GM21786 (cell line): Measurements from ENCODE around the gene GALNTL6.
"Not testable (repeated sequence)": the region's sequence is repeated elsewhere in the genome, so short reads cannot be mapped to it uniquely, and the experiment has no call there.

Experiments used
- ATAC-seq: cut with Tn5 transposase; IDR thresholded peaks from one replicate; pipeline ENCODE4 v1.9.1; 2021; ENCODE audit not compliant: unreplicated experiment

GALNTL6 gene

DNA sequence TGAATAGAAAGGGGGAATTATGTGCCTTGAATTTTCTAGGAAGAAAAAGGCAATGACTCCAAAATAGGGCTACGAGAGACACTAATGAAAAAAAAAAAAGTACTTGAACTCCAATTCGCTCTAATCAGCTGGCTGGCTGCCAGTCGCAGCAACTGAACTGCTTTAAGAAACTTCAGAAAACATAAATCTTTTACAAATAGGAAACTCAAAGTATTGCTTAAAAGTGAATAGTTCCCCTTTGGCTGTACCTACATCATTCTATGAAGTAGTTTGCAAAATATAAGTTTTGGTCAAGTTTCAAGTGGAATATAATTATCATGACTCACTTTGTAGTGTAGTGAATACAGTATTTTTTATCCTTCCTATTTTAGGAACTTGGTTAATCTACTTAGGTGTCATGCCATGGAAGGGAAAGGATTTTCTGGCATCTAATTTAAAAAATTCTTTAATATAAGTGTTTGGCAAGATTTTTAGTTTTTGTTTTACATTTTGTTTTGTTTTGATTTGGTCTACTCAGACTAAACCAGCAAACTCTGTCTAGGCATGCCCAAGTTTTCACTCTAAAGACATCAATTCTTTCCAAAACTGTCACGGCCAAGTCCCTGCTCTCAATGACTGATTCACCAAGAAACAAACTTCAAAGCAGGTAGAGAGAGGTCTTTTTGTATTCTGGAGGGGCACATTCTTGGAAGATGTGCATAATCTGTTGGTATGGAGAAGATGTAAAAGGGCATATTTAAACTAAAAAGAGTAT, 973.0 kb downstream of the GALNTL6 start:
- no peak for ATAC-seq

- peak; percentile 46 for ATAC-seq
Measured at GRCh38 chr4:172787111-172787510, 973.9 kb downstream of the GALNTL6 start.

DNA sequence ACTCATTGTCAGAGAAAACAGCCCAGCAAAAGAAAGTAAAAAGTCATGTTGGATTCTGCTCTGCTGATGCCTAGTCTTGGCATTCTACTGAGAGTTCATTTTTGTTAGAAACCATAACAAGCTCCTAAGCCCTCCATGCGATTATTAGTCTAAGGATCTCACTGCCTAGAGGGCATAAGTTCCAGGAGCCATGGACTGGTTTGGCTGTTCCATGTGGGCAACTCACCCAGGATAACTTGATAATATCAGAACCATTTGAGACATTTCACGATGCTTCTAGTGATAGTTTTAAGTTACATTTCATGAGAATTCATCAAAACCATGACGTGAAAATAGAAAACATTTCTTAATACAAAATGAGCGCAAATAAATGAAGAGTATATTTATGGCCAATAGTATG, 978.6 kb downstream of the GALNTL6 start:
- no peak for ATAC-seq

DNA sequence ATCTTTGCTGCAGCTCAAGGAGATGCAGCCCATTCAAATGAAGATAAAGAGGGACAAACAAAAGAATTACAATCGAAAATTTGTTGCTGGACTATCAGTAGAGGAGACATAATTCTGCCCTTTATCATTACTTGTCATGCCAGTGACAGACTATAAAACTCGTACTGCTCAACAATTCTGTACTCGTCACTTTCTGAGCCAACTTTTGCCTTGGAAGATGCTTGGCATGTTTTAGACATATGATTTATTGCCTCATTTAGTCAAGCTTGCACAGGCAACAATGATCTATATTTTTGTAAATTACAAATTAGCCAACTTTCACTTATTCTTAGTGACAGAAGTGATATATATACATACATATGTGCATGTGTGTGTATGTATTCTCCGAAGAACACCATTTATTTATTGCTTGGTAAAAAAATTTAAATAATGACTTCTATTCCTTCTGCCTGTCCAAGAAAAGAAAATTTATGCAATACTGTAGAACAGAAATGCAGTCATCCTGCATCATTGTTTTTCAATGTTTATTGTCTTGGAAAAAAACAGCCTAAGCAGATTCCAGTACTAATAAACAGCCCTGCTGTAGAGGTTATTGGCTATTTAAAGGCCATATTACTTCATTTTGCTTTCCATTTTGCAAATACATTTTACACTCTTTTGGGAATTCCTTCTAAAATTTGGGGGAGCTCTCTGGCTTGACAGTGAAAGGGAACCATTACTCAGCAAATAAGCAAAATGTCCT, 980.5 kb downstream of the GALNTL6 start:
- ATAC-seq, result no peak

DNA sequence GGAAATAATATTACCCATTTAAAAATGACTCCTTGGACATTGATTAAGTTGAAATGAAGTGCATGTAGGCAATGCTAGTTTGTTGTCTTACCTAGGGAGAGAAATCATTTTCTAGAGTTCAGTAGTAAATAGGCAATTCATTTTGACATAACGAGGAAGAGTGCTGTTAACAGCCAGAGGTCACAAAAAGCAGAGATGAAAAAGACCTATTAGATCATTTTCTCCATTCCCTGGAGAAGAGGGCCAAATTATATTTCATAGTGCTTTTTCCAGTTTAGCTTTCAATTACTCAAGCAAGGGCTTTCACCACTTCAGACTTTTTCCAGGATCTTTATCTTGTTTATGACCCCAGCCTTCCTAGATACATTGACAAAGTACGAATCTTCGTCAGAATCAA, 981.1 kb downstream of the GALNTL6 start:
- ATAC-seq, result no peak

- ATAC-seq, result not testable (repeated sequence)
Measured at GRCh38 chr4:172797281-172797680, 984.1 kb downstream of the GALNTL6 start.

- ATAC-seq, result no peak
Measured at GRCh38 chr4:172802032-172802431, 988.8 kb downstream of the GALNTL6 start.

GRCh38 chr4:172806841-172807240, 993.6 kb downstream of the GALNTL6 start:
- no peak for ATAC-seq

- no peak for ATAC-seq
Measured at GRCh38 chr4:172808196-172808595, 995.0 kb downstream of the GALNTL6 start.

DNA sequence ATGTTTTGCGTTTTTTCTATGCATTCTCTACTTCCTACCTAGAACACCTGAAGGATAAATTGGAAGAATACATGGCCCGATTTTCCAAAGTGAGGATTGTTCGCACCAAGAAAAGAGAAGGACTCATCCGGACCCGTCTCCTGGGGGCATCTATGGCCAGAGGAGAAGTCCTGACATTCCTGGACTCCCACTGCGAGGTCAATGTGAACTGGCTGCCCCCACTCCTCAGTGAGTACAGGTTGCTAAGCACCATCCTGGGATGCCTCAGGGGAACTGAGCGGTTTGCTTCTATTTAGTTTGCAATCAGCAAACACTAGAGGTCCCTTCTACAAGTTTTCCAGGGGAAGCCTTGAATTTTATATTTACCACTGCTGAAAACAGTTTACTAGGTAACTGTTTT, 996.1 kb downstream of the GALNTL6 start:
- ATAC-seq, result no peak

- peak; percentile 82 for ATAC-seq
Measured at GRCh38 chr4:172813359-172813923, 1000.2 kb downstream of the GALNTL6 start.

GRCh38 chr4:172815499-172816164, 1002.4 kb downstream of the GALNTL6 start:
- ATAC-seq, result peak; percentile 24

DNA sequence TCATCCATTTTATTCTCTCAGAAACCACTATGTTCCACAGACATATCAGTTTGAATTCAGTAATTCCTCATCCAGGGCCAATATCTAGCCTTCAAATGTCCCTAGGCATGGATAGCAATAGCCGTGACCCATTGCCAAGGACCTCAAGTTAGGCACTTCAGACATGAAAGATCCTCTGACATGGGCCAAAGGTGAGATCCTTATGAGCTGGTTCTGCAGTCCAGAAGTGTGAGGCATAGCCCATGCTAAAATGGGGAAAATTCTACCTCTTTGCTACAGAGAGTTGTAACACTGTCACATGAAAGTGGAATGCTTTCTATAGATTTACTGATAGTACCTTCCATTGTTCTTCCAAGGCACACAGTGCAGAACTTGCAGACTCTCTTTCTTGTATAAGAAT, 1005.7 kb downstream of the GALNTL6 start:
- no peak for ATAC-seq

DNA sequence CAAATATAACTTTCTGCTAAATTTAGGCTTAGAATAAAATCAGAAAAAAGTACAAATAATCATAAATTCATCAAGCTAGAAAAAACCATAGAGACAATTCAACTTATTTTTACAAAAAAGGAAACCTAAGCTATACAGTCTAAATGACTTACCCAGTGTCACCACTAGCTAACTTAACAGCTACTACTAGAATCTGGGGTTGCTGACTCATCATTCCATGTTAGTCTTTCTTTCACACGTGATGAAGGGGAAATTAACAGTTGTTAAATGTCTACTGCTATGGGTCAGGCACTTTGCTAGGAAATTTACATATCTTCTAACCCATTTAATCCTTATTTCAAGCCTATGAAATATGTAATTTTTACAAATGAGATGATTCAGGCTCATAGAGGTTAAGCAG, 1006.1 kb downstream of the GALNTL6 start:
- ATAC-seq, result no peak

DNA sequence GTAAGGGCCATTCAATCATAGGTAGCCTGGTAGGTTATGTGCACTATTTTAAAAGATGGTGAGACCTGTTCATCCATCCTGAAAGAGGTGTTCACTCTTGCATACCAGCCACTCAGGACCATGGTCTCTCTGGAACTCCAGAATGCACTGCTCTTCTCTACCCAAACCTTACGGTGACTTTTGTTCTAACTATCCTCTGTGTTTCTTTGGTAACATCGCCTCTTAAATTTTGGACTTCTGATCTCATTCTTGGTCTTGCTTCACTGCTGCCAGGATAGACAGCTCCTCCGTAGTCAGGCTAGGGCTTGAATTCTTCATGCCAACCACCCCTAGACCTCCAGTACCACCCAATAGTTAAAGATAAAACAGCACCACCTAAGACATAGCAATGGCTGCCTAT, 1009.1 kb downstream of the GALNTL6 start:
- ATAC-seq, result no peak

- ATAC-seq, result no peak
Measured at GRCh38 chr4:172826346-172826745, 1013.1 kb downstream of the GALNTL6 start.

GRCh38 chr4:172826861-172827260, 1013.7 kb downstream of the GALNTL6 start:
- no peak for ATAC-seq

- no peak for ATAC-seq
Measured at GRCh38 chr4:172830295-172830764, 1017.1 kb downstream of the GALNTL6 start.

DNA sequence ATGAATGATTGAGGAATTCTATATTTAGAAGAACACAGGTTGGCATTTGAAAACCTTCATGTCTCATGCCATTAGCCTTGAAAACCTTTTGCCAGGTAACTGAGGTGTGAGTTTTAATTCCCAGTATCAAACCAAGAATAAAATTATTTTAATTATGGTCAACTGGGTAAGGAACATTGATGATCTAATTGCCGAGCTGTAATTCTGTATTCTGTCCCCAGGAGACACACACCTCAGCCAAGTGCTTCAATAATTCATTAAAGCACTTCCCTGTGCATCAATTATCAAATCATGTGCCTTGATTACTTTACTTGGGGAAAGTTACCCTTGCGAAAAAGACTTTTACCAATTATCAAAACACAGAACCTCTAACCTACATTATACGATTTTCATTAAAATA, 1023.5 kb downstream of the GALNTL6 start:
- ATAC-seq, result no peak

DNA sequence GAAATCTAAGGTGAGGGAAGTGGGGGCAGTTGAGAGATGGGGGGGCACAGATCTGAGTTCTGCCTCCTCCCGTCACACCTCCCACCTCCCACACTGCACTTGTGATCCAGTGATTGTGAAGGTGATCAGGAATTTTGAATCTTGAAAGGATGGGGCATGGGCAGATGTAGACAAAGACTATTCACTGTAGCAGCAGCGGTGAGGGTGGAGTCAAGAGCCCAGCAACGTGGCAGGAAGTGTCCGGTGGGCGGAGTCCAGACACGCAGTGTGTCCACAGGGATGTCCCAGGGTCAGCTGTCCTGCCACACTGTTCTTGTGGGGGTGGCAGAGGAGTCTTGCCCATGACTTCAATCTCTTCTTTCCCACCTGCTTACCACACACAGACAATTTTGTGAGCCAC, 1024.9 kb downstream of the GALNTL6 start:
- no peak for ATAC-seq

DNA sequence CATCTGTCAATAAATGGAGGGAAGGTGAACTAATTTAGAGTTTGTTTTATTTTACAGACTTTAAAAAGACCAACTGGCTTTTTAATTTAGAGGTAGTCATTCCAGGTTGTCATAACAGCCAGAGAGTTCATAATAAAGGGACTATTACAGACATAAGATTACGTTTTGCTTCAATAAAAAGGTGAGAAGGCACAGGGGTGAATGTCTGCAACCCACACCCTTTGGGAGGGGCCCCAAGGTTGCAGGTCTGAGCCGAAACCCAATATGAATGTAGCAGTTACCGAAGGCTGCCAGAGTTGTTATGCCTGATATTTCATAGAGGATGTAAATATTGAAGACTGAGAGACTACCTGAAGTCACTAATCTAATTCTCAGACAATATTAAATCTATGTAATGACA, 1025.7 kb downstream of the GALNTL6 start:
- no peak for ATAC-seq
